Transverse colon (tissue), 3 donors: ENCODE data around the gene ZNF571.

Source experiments
- CTCF ChIP-seq, 5 experiments: fragments of 200-600 bp in 3 of 5; fragments of 450-650 bp in 2 of 5; sonication (generic) in 3 of 5; IDR thresholded peaks; 1 replicate in 2 of 5; 2 replicates in 3 of 5; pipeline ENCODE4 v1.5.1; 2016 to 2017; ENCODE audit warnings: antibody characterized with exemption in 5 of 5, inconsistent platforms in 3 of 5, mild to moderate bottlenecking in 2 of 5, moderate library complexity in 1 of 5
- POLR2A ChIP-seq: fragments of 450-650 bp; IDR thresholded peaks from one replicate; pipeline ENCODE4 v1.6.1; 2016; ENCODE audit warnings: antibody characterized with exemption, mild to moderate bottlenecking, moderate library complexity

- TF ChIP-seq CTCF (IDR thresholded peaks at IDR 0.05) (peak in 3 of 5 experiments; percentile 23 to 47 (median 30)), POLR2A (no peak)
Observed at GRCh38 chr19:37551129-37551993, 43.2 kb downstream of the ZNF571 start.
